T-helper 2 cell treated with Interferon-gamma antibody and Interleukin-4, amounts not matched to agents 5 μg/mL and 100 μg/mL, for 36 hours (primary cell): Measurements from ENCODE around the gene ABLIM1.

Source experiments
- DNase-seq: peaks from one replicate; pipeline ENCODE4 v3.0.0; 2021; ENCODE audit warnings: low spot score
- H3K27ac Mint-ChIP-seq: one replicate; pipeline ENCODE4 v1.8.0; 2021; ENCODE audit warnings: mild to moderate bottlenecking, mixed read lengths
- H3K27me3 Mint-ChIP-seq: one replicate; pipeline ENCODE4 v1.8.0; 2021; ENCODE audit warnings: low read depth, mixed read lengths
- H3K36me3 Mint-ChIP-seq: one replicate; pipeline ENCODE4 v1.8.0; 2021; ENCODE audit warnings: low read depth, mixed read lengths
- H3K4me1 Mint-ChIP-seq: one replicate; pipeline ENCODE4 v1.8.0; 2021; ENCODE audit warnings: low read depth, mixed read lengths
- H3K4me3 Mint-ChIP-seq: one replicate; pipeline ENCODE4 v1.8.0; 2022; ENCODE audit warnings: mild to moderate bottlenecking, moderate library complexity, mixed read lengths
- H3K9me3 Mint-ChIP-seq: one replicate; pipeline ENCODE4 v1.8.0; 2021; ENCODE audit warnings: mixed read lengths

The ABLIM1 gene

GRCh38 chr10:114519756-114520293 lies 138.2 kb downstream of the ABLIM1 start:
- Mint-ChIP-seq H3K27ac (peak overlapping the region; percentile 47), H3K27me3 (no peaks in the 10 kb centered on the region), H3K36me3 (peaks cover 41% of the 10 kb centered on the region), H3K9me3 (no peaks in the 10 kb centered on the region), H3K4me3 (peak overlapping the region; percentile 39), H3K4me1 (peaks cover 83% of the 10 kb centered on the region)
- DNase-seq = no peak

GRCh38 chr10:114519306-114519669 lies 138.8 kb downstream of the ABLIM1 start:
- peaks cover 81% of the 10 kb centered on the region for H3K4me1 Mint-ChIP-seq
- H3K27ac Mint-ChIP-seq = peak overlapping the region; percentile 47
- no peaks in the 10 kb centered on the region for H3K9me3 Mint-ChIP-seq
- DNase-seq = no peak
- peak overlapping the region; percentile 30 for H3K4me3 Mint-ChIP-seq
- peaks cover 40% of the 10 kb centered on the region for H3K36me3 Mint-ChIP-seq
- no peaks in the 10 kb centered on the region for H3K27me3 Mint-ChIP-seq

- peaks cover 81% of the 10 kb centered on the region for H3K4me1 Mint-ChIP-seq
- peak overlapping the region; percentile 47 for H3K27ac Mint-ChIP-seq
- no peaks in the 10 kb centered on the region for H3K27me3 Mint-ChIP-seq
- H3K4me3 Mint-ChIP-seq = peak overlapping the region; percentile 9
- peaks cover 35% of the 10 kb centered on the region for H3K36me3 Mint-ChIP-seq
- H3K9me3 Mint-ChIP-seq = no peaks in the 10 kb centered on the region
- no peak for DNase-seq
Measured at GRCh38 chr10:114518401-114519305, 139.4 kb downstream of the ABLIM1 start.

GRCh38 chr10:114517368-114518250 lies 140.5 kb downstream of the ABLIM1 start:
- no peaks in the 10 kb centered on the region for H3K27me3 Mint-ChIP-seq
- no peaks in the 10 kb centered on the region for H3K9me3 Mint-ChIP-seq
- H3K36me3 Mint-ChIP-seq = peaks cover 38% of the 10 kb centered on the region

GRCh38 chr10:114516356-114516755 lies 141.7 kb downstream of the ABLIM1 start:
- H3K36me3 Mint-ChIP-seq = peaks cover 44% of the 10 kb centered on the region
- no peaks in the 10 kb centered on the region for H3K27me3 Mint-ChIP-seq
- no peaks in the 10 kb centered on the region for H3K9me3 Mint-ChIP-seq
- no peak overlapping the region for H3K4me3 Mint-ChIP-seq
- no peak overlapping the region for H3K27ac Mint-ChIP-seq
- DNase-seq = no peak
- peaks cover 84% of the 10 kb centered on the region for H3K4me1 Mint-ChIP-seq

More at GRCh38 chr10:114517368-114518250, 140.5 kb downstream of the ABLIM1 start:
- Mint-ChIP-seq H3K27ac (peak overlapping the region; percentile 61), H3K4me1 (peaks cover 81% of the 10 kb centered on the region), H3K4me3 (peak overlapping the region; percentile 41)
- no peak for DNase-seq

- H3K9me3 Mint-ChIP-seq = no peaks in the 10 kb centered on the region
- H3K27me3 Mint-ChIP-seq = no peaks in the 10 kb centered on the region
- H3K4me3 Mint-ChIP-seq = no peak overlapping the region
- peak overlapping the region; percentile 12 for H3K27ac Mint-ChIP-seq
- DNase-seq = no peak
- H3K4me1 Mint-ChIP-seq = peaks cover 82% of the 10 kb centered on the region
- peaks cover 42% of the 10 kb centered on the region for H3K36me3 Mint-ChIP-seq
Measured at GRCh38 chr10:114515298-114515914, 142.7 kb downstream of the ABLIM1 start.

- Mint-ChIP-seq H3K27me3 (no peaks in the 10 kb centered on the region), H3K27ac (peak overlapping the region; percentile 28), H3K9me3 (no peaks in the 10 kb centered on the region), H3K36me3 (peaks cover 44% of the 10 kb centered on the region), H3K4me1 (peaks cover 80% of the 10 kb centered on the region), H3K4me3 (peak overlapping the region; percentile 79)
- DNase-seq = no peak
Measured at GRCh38 chr10:114513381-114513792, 144.7 kb downstream of the ABLIM1 start.

GRCh38 chr10:114511881-114512280 lies 146.2 kb downstream of the ABLIM1 start:
- Mint-ChIP-seq H3K36me3 (peaks cover 44% of the 10 kb centered on the region), H3K4me3 (no peak overlapping the region), H3K9me3 (no peaks in the 10 kb centered on the region), H3K4me1 (peaks cover 69% of the 10 kb centered on the region), H3K27ac (no peak overlapping the region), H3K27me3 (no peaks in the 10 kb centered on the region)
- no peak for DNase-seq

GRCh38 chr10:114508376-114508775 lies 149.7 kb downstream of the ABLIM1 start:
- Mint-ChIP-seq H3K27ac (no peak overlapping the region), H3K9me3 (no peaks in the 10 kb centered on the region), H3K4me1 (peaks cover 63% of the 10 kb centered on the region), H3K4me3 (no peak overlapping the region), H3K27me3 (no peaks in the 10 kb centered on the region), H3K36me3 (peaks cover 52% of the 10 kb centered on the region)
- DNase-seq = no peak

- Mint-ChIP-seq H3K9me3 (no peaks in the 10 kb centered on the region), H3K36me3 (peaks cover 48% of the 10 kb centered on the region), H3K27ac (no peak overlapping the region), H3K4me1 (peaks cover 56% of the 10 kb centered on the region), H3K4me3 (no peak overlapping the region), H3K27me3 (no peaks in the 10 kb centered on the region)
- no peak for DNase-seq
Measured at GRCh38 chr10:114507449-114507848, 150.6 kb downstream of the ABLIM1 start.

GRCh38 chr10:114506871-114507385 lies 151.1 kb downstream of the ABLIM1 start:
- no peak overlapping the region for H3K4me3 Mint-ChIP-seq
- no peak for DNase-seq
- H3K9me3 Mint-ChIP-seq = no peaks in the 10 kb centered on the region
- H3K27me3 Mint-ChIP-seq = no peaks in the 10 kb centered on the region
- H3K4me1 Mint-ChIP-seq = peaks cover 54% of the 10 kb centered on the region
- peak overlapping the region; percentile 2 for H3K27ac Mint-ChIP-seq
- peaks cover 46% of the 10 kb centered on the region for H3K36me3 Mint-ChIP-seq

- Mint-ChIP-seq H3K27ac (no peak overlapping the region), H3K27me3 (no peaks in the 10 kb centered on the region), H3K4me1 (peaks cover 61% of the 10 kb centered on the region), H3K9me3 (no peaks in the 10 kb centered on the region), H3K36me3 (peaks cover 48% of the 10 kb centered on the region), H3K4me3 (no peak overlapping the region)
- DNase-seq = no peak
Measured at GRCh38 chr10:114504769-114505579, 153.1 kb downstream of the ABLIM1 start.

- no peak overlapping the region for H3K27ac Mint-ChIP-seq
- no peaks in the 10 kb centered on the region for H3K9me3 Mint-ChIP-seq
- peaks cover 42% of the 10 kb centered on the region for H3K36me3 Mint-ChIP-seq
- no peaks in the 10 kb centered on the region for H3K27me3 Mint-ChIP-seq
- peaks cover 71% of the 10 kb centered on the region for H3K4me1 Mint-ChIP-seq
- no peak for DNase-seq
- no peak overlapping the region for H3K4me3 Mint-ChIP-seq
Measured at GRCh38 chr10:114502074-114502473, 156.0 kb downstream of the ABLIM1 start.
